PC-9 (cell line): ENCODE data around the gene C1QL2.

ENCODE experiments used
- EZH2 ChIP-seq: fragments of 200-600 bp; sonication (generic); IDR thresholded peaks from 2 replicates; pipeline ENCODE4 v1.8.0; 2017; ENCODE audit warnings: antibody characterized with exemption, low read depth
- TF ChIP-seq, protein P1 (sequence below): fragments of 200-600 bp; sonication (generic); conservative IDR thresholded peaks from 2 replicates; pipeline ENCODE4 v1.6.1; 2017; ENCODE audit warnings: mixed run types, antibody characterized with exemption, mild to moderate bottlenecking, moderate library complexity

DNA sequence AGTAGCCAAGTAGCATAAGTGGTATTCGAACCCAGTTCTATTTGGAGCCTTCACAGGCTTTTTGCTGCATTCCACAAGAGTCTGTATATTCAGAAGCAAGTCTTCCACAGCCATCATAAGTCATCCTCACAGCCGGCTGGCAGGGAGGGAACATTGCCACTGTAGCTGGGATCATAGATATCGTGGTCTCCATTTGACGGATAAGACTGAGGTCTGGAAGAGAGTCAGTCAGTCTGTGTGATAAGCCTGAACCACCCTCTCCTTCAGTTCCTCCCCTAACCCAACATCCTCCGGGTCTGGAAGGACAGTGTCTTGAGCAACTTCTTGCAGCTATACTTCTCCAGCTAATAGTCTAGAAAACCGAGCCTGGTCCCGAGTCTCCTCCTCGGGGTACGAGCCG, 17.0 kb upstream of the C1QL2 start:
- TF ChIP-seq, protein P1, sequence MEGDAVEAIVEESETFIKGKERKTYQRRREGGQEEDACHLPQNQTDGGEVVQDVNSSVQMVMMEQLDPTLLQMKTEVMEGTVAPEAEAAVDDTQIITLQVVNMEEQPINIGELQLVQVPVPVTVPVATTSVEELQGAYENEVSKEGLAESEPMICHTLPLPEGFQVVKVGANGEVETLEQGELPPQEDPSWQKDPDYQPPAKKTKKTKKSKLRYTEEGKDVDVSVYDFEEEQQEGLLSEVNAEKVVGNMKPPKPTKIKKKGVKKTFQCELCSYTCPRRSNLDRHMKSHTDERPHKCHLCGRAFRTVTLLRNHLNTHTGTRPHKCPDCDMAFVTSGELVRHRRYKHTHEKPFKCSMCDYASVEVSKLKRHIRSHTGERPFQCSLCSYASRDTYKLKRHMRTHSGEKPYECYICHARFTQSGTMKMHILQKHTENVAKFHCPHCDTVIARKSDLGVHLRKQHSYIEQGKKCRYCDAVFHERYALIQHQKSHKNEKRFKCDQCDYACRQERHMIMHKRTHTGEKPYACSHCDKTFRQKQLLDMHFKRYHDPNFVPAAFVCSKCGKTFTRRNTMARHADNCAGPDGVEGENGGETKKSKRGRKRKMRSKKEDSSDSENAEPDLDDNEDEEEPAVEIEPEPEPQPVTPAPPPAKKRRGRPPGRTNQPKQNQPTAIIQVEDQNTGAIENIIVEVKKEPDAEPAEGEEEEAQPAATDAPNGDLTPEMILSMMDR: no peak
- TF ChIP-seq EZH2: no peak
